CD4-positive, alpha-beta T cell treated with Interleukin-2 at 100 ng/mL for 4 hours (primary cell): ENCODE data around the gene ATP10B.
"Not testable (repeated sequence)": the region's sequence is repeated elsewhere in the genome, so short reads cannot be mapped to it uniquely, and the experiment has no call there.

Source experiments
- DNase-seq: peaks from one replicate; pipeline ENCODE4 v3.0.0-alpha.2; 2020; ENCODE audit warnings: low spot score

The ATP10B gene

GRCh38 chr5:160812996-160813395 lies 39.0 kb downstream of the ATP10B start:
- not testable (repeated sequence) for DNase-seq

GRCh38 chr5:160805376-160805775 lies 46.6 kb downstream of the ATP10B start:
- DNase-seq, result no peak

- DNase-seq, result no peak
Observed at GRCh38 chr5:160802592-160802991, 49.4 kb downstream of the ATP10B start.

GRCh38 chr5:160800375-160801275 lies 51.4 kb downstream of the ATP10B start:
- DNase-seq, result no peak

DNA sequence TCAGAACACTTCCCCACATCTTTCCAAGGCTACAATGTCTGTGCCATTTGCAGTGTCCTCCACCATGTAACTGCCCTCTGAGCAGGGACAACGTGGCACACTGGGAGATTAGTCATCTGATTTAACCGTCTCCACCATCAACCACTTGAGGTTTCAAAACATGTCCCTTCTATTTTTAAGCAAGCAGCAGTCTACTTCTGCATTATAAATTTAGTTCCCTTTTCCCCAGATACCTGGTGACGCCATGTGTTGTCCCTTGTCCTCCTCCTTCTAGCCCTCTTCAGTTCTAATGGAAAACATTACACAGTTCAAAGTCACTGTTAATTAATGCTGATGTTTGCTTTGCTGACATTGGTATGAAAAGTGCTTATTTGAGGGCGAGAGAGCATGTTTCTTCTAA lies 52.8 kb downstream of the ATP10B start:
- DNase-seq, result no peak

- no peak for DNase-seq
Observed at GRCh38 chr5:160797020-160797419, 55.0 kb downstream of the ATP10B start.

DNA sequence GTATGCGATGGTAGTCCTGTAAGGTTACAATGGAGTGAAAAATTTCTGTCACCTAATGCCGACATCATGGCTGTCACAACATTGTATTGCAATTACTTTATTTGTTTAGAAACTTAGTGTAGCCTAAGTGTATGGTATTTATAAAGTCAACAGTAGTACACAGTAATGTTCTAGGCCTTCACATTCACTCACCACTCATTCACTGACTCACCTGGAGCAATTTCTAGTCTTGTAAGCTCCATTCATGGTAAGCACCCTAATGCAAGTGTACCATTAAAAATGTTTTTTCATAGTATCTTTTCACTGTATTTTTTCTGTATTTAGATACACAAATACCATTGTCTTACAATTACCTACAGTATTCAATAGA lies 58.5 kb downstream of the ATP10B start:
- DNase-seq, result no peak

- DNase-seq, result no peak
Observed at GRCh38 chr5:160792732-160793529, 59.1 kb downstream of the ATP10B start.

DNA sequence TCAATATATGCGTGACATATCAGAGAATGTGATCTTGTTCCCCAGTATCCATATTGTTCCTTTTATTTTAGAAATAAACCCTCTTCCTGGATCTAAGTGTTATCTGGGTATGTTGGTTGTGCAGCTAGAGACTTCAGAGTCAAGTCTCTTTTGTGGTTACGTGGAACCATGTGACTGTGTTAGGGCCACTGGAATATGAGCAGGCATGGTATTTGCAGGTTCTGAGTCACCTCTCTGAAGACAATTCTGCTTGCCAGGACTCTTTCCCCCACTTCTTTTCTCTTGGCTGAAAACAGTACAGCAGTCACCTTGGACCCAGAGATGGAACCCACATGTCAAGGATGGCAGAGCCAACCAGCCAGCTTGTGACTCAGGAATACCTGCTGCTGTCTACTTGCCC lies 59.7 kb downstream of the ATP10B start:
- no peak for DNase-seq

DNA sequence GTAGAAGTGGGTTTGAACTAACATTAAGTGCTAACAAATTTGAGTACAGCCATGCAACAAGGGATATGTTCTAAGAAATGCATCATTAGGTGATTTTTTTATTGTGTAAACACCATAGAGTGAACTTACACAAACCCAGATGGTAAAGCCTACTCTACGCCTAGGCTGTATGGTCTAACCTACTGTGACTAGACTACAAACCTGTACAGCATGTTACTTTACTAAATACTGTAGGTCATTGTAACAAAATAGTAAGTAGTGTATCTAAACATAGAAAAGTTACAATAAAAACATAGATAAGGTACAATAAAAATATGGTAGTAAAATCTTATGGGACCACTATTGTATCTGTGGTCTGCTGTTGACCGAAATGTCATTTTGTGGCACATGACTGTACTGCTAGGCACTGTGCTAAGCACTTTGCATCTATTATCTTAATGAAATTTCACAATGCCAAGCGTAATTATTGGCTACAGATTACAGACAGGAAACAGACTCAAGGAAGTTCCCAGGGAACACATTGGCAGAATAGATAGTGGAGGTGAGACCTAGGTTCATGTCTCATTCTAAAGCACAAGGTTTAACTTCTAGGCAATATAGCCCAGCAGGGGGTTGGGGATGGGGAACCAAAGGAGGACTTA lies 62.7 kb downstream of the ATP10B start:
- DNase-seq, result no peak

GRCh38 chr5:160788102-160788660 lies 63.8 kb downstream of the ATP10B start:
- DNase-seq, result no peak

- peak; percentile 8 for DNase-seq
Observed at GRCh38 chr5:160787240-160787639, 64.8 kb downstream of the ATP10B start.

DNA sequence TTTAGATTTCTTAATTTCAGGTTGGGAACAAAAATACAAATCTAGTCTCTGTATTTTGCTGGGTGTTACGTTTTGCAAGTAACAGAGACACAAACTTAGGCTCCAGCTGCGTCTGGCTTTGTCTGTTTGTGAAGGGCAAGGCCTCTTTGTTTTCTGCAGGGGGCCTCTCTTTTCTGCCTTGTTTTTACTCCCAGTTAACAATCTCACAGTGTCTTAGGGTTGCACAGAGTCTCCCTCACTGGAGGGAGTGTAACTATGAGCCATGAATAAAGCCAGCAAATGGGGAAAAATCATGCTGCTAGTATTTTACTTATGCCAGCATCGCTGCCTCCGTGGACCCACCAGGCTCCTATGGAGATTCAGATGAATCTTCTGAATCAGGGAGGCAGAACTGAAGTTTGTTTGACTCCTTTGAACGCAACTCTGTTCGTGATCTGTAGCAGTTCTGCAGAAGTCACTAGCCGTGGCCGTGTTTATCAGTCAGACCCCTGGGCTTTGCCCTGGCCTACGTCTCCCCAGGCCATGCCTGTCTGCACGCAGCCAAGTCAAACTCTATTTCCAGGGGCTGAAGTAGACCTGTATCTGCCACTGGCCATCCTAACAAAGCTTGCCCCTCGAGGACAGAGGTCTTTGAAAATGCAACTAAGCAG lies 77.2 kb downstream of the ATP10B start:
- DNase-seq, result no peak

DNA sequence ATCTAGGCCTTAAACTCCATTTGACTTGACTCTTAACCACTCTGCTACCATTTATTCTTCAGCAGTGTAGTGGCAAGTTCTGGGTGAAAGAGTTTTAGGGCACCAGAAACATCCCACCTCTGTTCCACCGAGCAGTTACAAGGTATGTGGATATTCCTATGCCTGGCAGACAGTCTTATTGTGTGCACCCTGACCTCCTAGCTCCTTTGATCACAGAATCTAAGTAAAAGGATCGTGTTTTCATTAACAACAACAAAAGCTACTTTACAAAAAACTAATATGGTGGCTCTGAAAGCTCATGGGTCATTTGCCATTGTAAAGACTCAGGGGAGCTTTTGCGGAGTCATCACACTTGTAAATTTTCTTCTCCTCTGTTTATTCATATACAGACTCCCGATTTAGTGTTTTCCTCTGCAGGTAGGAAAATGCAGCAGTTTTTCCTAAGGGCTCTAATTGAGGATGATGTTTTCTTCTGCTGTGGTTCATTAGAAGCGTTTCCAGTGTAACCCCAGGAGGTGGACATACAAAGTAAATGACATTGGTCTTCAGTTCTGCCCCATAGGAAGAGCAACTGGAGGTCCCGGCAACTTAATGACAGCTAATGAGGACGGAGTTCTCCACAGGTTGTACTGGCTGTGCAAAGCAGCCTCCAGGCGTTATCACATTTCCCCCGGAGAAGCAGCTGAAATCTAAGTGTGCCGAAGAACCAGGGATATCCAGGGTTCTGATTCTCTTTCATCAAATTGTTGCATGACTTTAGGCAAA lies 78.2 kb downstream of the ATP10B start:
- DNase-seq, result no peak

DNA sequence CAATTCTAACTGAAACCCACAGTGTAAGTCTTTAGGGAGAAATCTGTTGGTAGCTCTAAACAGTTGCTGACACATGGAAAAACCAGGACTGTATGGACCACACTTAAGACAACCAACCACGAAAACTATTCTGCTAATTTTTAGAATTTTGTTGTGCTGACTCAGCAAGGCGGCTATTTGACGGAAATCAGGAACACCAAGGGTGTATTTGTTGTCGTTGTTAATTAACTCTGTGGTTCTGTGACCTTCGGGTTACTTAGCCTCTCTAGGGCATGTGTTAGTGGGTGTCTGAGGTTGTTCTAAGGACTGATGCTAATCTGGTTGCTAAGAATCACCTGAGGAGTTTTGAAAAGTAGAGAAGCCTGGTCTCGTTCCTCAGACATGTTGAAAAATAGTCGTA lies 79.2 kb downstream of the ATP10B start:
- no peak for DNase-seq

- DNase-seq, result no peak
Observed at GRCh38 chr5:160770718-160771117, 81.3 kb downstream of the ATP10B start.

- no peak for DNase-seq
Observed at GRCh38 chr5:160769301-160769700, 82.7 kb downstream of the ATP10B start.

GRCh38 chr5:160767062-160767461 lies 84.9 kb downstream of the ATP10B start:
- DNase-seq, result no peak

DNA sequence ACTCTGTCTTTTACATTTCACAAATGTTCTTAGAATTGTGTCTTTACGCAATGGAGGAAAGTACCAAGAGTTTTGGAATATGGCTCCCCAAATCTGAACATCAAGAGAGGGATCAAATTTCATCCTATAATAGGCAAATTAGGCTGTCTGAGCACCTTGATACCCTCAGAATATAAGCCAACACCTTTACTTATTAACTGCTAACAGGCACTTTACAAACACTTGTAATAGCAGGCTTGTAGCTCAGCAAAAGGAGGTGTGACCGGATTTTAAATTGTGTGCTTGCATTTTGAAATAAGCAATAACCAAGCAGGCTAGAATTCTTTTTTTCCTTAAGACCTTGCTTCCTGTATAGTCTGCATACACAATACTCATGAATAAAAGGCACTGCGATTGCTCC lies 92.0 kb downstream of the ATP10B start:
- no peak for DNase-seq

GRCh38 chr5:160757194-160757593 lies 94.8 kb downstream of the ATP10B start:
- no peak for DNase-seq
